ENCODE data around the gene TSSK6.
A peak's percentile ranks its signal among the peaks of the same experiment; 100 is the strongest.
"Not testable (repeated sequence)": the region's sequence is repeated elsewhere in the genome, so short reads cannot be mapped to it uniquely, and the experiment has no call there.

TSSK6 gene

DNA sequence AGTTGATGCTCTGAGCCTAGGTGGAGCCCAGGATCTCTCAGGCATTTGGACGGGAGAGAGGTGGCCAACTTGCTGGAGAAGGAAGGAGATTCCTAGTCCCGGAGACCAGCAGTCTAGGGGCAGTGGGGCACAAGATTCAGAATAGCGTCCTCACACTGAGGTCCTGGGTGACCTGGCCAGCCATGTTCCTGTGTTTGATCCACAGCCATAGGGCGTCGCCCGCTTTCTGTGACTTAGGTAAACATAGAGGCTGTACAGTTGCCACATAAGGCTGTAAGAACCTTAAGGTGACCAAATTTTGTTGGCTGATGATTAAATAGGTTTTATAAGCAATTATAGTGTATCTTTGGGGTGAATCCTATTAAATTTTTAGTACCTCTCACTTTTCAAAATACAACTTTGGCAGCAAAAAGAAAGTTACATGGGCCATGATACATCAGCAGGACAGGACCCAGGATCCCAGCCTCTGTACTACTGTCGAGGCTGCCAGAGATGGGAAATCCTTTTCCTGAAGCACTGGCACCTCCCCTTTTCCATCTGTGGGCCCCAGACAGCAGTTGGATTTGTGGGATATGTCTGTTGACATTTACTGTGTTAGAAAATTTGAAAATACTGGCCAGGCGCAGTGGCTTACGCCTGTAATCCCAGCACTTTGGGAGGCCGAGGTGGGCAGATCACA, 37.5 kb downstream of the TSSK6 start:
- H3K4me3 Mint-ChIP-seq: peak overlapping the region in 2 of 3 experiments; percentile 75 to 84
- no peaks in the 10 kb centered on the region for H3K9me3 Mint-ChIP-seq
- H3K36me3 Mint-ChIP-seq (ENCODE audit: low read depth): peaks cover 30% of the 10 kb centered on the region
- peaks cover 72% of the 10 kb centered on the region for H3K4me1 Mint-ChIP-seq
- no peaks in the 10 kb centered on the region for H3K27me3 Mint-ChIP-seq (ENCODE audit: low read depth)
- no peak for TF ChIP-seq CTCF (IDR thresholded peaks at IDR 0.05; ENCODE audit: unreplicated experiment in 3 of 3)
- H3K27ac Mint-ChIP-seq: peak overlapping the region; percentile 7 to 88 (median 74)

DNA sequence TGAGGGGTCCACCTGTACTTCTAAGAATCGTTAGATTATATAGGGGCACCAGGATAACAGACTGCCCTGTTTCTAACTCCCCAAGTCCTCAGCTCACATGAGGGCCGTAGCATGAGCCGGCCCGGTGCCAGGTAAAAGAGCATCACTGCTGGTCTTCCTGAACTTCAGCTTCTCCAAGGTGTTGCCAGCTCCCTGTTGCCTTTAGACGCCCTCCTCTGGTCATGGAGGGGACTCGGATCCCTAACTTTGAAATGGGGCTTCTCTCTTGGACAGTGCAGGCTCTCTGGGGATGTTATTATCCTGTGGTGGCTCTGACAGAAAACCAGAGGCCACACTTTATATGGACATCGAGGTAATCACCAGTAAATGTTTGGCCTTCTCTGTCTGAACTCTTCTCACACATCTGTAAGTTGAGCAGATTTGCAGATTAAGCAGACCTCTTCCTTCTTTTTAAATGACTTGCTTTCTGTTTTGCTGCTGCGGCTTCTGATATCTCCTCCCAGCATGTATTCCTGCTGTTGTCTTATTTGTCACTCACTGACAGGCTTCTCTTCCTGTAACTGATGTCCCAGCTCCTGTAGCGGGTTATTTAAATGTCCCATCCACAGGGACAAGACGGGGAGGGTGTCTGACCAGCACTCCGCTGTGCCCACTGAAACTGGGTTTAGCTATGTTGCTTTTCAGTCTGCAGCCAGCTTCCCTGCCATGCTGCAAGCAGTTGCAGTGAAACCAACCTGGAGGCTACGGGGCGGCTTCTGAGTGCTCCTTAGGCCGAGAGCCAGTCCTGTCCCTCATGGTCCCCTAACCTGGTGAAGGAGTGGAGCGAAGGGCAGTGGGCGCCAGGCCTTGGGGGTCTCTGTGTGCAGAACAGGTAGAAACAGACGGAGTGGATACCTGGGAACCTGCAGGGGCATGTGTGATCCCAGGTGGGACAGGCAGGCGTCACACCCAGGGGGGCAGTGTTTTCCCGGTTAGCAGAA, 39.2 kb downstream of the TSSK6 start:
- peaks cover 42% of the 10 kb centered on the region for H3K36me3 Mint-ChIP-seq (ENCODE audit: low read depth)
- peak overlapping the region; percentile 53 to 84 (median 75) for H3K4me3 Mint-ChIP-seq
- peaks cover 74% of the 10 kb centered on the region for H3K4me1 Mint-ChIP-seq
- peak overlapping the region; percentile 56 to 88 (median 81) for H3K27ac Mint-ChIP-seq
- H3K27me3 Mint-ChIP-seq (ENCODE audit: low read depth): no peaks in the 10 kb centered on the region
- H3K9me3 Mint-ChIP-seq: no peaks in the 10 kb centered on the region
- TF ChIP-seq CTCF (IDR thresholded peaks at IDR 0.05; ENCODE audit: unreplicated experiment in 3 of 3): peak; percentile 31 to 42 (median 31)

GRCh38 chr19:19475015-19475765, 40.2 kb downstream of the TSSK6 start:
- Mint-ChIP-seq H3K4me1 (peaks cover 74% of the 10 kb centered on the region), H3K27ac (peak overlapping the region; percentile 82 to 92 (median 88)), H3K4me3 (peak overlapping the region; percentile 16 to 84 (median 75)), H3K36me3 (ENCODE audit: low read depth) (peaks cover 49% of the 10 kb centered on the region), H3K9me3 (no peaks in the 10 kb centered on the region), H3K27me3 (ENCODE audit: low read depth) (no peaks in the 10 kb centered on the region)
- TF ChIP-seq CTCF (IDR thresholded peaks at IDR 0.05; ENCODE audit: unreplicated experiment in 3 of 3): no peak

DNA sequence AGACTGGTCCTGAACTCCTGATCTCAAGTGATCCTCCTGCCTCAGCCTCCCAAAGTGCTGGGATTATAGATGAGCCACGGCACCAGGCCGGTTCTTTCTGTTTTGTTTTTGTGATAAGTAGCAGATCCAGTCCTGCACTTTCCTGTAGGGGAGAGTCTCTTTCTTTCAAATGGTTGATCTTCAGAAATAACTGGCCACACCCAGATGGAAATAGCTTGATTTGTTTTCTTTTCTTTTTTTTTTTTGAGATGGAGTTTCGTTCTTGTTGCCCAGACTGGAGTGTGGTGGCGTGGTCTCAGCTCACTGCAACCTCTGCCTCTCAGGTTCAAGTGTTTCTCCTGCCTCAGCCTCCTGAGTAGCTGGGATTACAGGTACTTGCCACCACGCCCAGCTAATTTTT, 43.2 kb downstream of the TSSK6 start:
- H3K4me3 Mint-ChIP-seq: peak overlapping the region in 1 of 3 experiments; percentile 29
- H3K9me3 Mint-ChIP-seq: peaks cover 20% of the 10 kb centered on the region
- H3K36me3 Mint-ChIP-seq (ENCODE audit: low read depth): peaks cover 67% of the 10 kb centered on the region
- peaks cover 54% of the 10 kb centered on the region for H3K4me1 Mint-ChIP-seq
- H3K27me3 Mint-ChIP-seq (ENCODE audit: low read depth): not testable (repeated sequence)
- peak overlapping the region in 1 of 3 experiments; percentile 27 for H3K27ac Mint-ChIP-seq

GRCh38 chr19:19471682-19472081, 43.7 kb downstream of the TSSK6 start:
- H3K36me3 Mint-ChIP-seq (ENCODE audit: low read depth): peaks cover 71% of the 10 kb centered on the region
- H3K4me3 Mint-ChIP-seq: no peak overlapping the region
- H3K9me3 Mint-ChIP-seq: peaks cover 24% of the 10 kb centered on the region
- peak overlapping the region in 1 of 3 experiments; percentile 27 for H3K27ac Mint-ChIP-seq
- TF ChIP-seq CTCF (IDR thresholded peaks at IDR 0.05; ENCODE audit: unreplicated experiment in 3 of 3): no peak
- peaks cover 50% of the 10 kb centered on the region for H3K4me1 Mint-ChIP-seq
- H3K27me3 Mint-ChIP-seq (ENCODE audit: low read depth): no peaks in the 10 kb centered on the region

DNA sequence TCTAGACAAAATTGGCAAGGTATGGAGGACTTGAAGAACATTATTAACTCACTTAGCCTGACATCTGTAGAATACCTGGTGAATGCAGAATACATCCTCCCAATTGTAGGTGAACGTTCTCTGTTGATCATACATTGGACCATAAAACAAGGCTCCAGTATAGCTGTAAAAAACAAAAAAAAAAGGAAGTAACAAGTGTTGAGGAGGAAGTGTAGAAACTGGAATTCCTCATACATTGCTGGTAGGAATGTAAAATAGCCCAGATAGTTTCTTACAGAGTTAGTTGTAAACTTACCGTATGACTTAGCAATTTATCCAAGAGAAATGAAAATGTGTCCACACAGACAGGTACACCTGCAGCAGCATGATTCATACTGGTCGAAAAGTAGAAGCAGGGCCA, 44.8 kb downstream of the TSSK6 start:
- Mint-ChIP-seq H3K4me3 (no peak overlapping the region), H3K27ac (peak overlapping the region in 1 of 3 experiments; percentile 51), H3K4me1 (peaks cover 49% of the 10 kb centered on the region), H3K27me3 (ENCODE audit: low read depth) (no peaks in the 10 kb centered on the region), H3K36me3 (ENCODE audit: low read depth) (peaks cover 82% of the 10 kb centered on the region), H3K9me3 (peaks cover 33% of the 10 kb centered on the region)
- TF ChIP-seq CTCF (IDR thresholded peaks at IDR 0.05; ENCODE audit: unreplicated experiment in 3 of 3): no peak

All from nephron (organoid).